EL (cell line): Measurements from ENCODE around the gene PRPSAP2.
"Not testable (repeated sequence)": the region's sequence is repeated elsewhere in the genome, so short reads cannot be mapped to it uniquely, and the experiment has no call there.

Experiments
- DNase-seq: peaks from one replicate; pipeline ENCODE4 v3.0.0-alpha.2; 2016

PRPSAP2 gene, protein sequence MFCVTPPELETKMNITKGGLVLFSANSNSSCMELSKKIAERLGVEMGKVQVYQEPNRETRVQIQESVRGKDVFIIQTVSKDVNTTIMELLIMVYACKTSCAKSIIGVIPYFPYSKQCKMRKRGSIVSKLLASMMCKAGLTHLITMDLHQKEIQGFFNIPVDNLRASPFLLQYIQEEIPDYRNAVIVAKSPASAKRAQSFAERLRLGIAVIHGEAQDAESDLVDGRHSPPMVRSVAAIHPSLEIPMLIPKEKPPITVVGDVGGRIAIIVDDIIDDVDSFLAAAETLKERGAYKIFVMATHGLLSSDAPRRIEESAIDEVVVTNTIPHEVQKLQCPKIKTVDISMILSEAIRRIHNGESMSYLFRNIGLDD

GRCh38 chr17:18857864-18858566 lies at the start of gene PRPSAP2:
Gene PRPSAP2, plus strand, starts transcription at chr17:18858131. Its CDS starts 7,703 bp downstream, at chr17:18865834.
- DNase-seq, result peak; percentile 95

GRCh38 chr17:18815924-18816323 lies 42.0 kb upstream of the PRPSAP2 start:
- not testable (repeated sequence) for DNase-seq

- peak; percentile 68 for DNase-seq
Observed at GRCh38 chr17:18816489-18817371, 41.2 kb upstream of the PRPSAP2 start.

- DNase-seq, result peak; percentile 32
Observed at GRCh38 chr17:18821430-18821829, 36.5 kb upstream of the PRPSAP2 start.

DNA sequence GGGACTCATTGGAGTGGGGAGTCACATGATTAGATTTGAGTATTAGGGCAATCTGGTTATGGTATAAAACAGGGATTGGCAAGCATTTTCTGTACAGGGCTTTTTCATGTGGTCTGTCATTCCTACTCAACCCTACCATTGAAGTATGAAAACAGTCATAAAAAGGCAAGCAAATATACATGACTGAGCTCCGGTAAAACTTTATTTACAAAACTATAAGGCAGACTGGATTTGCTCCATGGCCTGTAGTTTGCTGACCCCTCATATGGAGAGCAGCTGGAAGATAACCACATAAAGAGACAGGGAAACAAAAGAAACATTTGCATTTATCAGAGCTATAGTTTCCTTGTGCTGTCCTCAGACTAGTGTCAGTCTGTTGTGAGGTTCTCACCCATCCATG lies 30.3 kb upstream of the PRPSAP2 start:
- DNase-seq, result not testable (repeated sequence)

DNA sequence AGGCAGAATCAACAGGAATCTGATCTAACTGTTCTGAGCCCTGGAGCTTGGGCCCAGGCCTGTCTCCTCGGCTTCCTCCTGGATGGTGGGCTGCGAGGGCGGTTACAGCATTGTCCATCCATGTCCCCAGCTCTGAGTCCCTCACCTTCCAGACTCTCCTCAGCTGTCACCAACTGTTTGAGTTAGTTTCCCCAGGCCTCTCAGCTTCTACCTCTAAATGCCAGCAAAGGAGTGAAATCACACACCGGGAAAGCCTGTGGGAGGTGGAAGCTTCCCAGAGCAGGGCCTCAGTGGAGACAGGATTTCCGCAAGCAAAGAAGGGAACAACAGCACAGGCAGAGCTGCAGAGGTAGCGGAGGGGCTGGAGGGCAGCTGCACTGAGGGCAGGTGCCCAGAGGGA lies 9.4 kb upstream of the PRPSAP2 start:
- no peak for DNase-seq

DNA sequence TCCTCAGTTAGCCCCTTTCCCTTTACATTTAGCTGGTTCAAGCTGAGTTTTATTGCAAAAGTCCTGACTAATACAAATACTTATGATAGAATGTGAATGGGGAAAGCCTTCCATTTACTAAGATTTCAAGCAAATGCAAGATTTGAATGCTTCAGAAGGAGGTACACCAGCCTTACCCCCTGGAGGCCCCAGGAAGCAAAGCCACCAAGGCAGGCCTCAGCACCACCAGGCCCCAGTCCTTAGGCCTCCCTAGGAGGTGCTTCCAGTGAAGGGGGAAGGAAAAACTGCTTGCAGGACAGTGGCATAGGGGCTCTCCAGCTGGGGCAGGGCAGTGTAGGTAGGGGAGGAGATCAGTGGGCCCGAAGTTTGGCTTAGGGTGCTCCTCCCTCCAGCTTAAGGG lies 7.3 kb upstream of the PRPSAP2 start:
- DNase-seq, result no peak

GRCh38 chr17:18851201-18851600 lies 6.7 kb upstream of the PRPSAP2 start:
- no peak for DNase-seq

GRCh38 chr17:18854956-18855355 lies 3.0 kb upstream of the PRPSAP2 start:
- no peak for DNase-seq

DNA sequence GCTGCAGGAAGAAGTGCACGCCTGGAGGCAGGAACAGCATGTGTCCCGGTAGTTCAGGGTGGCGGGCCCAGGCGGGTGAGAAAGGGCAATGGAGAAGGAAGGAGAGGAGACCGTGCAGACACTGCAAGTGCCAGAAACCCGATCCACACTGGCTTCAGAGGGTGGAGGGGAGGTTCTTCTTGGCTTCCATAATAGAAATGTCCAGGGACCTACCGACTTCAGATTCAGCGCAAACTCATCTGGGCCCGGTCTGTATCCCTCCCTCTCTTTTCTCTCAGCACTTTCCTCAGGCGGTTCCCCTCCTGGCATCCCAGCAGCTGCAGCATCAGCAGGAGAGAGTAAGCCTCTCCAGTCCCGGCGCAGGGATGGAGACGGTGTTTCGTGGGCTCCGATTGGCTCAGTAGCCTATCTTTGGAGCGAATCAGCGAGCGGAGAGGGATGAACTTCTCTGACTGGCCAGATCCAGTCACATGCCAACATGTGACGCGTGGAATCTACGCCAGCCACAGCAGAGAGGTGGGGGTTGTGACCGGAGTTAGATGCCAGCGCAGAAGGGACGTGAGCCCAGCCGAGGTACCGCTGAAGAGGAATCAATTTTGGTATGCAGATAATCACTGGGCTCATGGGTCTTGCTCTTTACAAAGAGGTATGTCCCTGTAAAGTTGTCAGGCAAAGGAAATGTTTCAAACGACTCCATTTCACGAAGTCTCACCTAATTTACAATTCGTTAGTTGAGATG lies 1.9 kb upstream of the PRPSAP2 start:
- peak; percentile 96 for DNase-seq

- DNase-seq, result no peak
Observed at GRCh38 chr17:18856570-18856915, 1.4 kb upstream of the PRPSAP2 start.

DNA sequence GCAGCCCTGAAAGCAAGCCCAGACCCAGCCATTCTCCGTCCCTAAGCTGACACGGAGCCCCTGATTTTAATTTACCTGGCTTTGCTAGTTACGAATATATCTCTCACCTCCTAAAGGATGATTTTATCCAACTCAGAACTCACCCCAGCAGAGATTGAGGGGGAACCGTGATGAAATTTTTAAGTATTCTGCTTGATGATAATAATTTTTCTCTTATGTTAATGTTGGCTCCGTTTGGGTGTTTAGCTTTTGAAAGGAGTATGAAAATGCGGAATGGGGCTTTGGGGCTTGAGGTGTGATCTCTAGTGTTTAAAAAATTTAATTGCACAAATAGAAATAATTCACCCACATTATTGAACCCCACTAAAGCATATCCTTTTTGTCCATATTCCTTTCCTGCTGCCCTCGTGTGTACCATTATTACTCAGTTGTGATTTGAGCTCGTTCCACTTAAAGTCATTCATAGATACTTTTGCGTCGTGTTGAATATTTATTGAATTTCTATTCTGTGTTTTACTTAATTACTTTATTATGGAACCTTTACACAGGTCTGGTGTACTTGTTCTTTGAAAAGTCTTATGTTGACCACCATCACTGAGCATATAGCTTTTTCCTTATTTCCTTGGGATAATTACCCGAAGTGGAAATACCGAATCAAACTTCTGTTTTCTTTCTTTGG lies 775 bp downstream of the PRPSAP2 start:
- DNase-seq, result no peak

DNA sequence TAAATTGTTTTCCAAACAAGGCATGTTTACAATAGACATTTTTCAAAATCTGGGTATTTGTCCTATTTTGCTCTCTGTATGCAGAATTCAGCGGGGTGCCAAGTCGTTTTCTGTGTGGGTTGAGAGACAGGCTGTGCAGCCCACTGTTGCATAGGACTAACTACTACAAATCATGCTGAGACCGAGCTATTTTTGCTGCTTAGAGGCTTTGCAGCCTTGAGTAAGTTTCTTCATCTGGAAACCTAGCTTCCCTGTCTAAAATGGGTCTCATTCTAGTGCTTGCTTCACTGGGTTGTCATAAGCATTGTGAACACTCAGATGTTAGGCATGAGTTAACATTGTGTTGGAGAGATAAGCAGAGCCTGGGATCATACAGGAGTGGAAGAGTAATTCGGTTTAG lies 1.3 kb downstream of the PRPSAP2 start:
- peak; percentile 39 for DNase-seq

GRCh38 chr17:18860161-18860972 lies 2.4 kb downstream of the PRPSAP2 start:
- DNase-seq, result no peak

GRCh38 chr17:18862011-18862410 lies 4.1 kb downstream of the PRPSAP2 start:
- DNase-seq, result no peak

DNA sequence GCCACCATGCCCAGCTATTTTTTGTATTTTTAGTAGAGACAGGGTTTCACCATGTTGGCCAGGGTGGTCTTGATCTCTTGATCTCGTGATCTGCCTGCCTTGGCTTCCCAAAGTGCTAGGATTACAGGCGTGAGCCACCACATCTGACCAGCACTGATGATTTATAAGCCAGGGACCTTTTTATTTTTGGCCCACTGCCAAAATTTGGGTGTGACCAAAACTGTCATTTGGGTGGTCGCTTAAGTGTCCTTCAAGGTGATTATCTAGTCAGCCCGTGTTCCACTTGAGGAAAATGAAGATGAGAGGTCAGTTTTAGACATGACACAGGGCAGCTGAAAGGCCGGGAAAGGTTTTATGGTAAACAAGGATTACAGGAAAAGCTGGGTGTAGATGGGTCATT lies 7.1 kb downstream of the PRPSAP2 start:
- not testable (repeated sequence) for DNase-seq

DNA sequence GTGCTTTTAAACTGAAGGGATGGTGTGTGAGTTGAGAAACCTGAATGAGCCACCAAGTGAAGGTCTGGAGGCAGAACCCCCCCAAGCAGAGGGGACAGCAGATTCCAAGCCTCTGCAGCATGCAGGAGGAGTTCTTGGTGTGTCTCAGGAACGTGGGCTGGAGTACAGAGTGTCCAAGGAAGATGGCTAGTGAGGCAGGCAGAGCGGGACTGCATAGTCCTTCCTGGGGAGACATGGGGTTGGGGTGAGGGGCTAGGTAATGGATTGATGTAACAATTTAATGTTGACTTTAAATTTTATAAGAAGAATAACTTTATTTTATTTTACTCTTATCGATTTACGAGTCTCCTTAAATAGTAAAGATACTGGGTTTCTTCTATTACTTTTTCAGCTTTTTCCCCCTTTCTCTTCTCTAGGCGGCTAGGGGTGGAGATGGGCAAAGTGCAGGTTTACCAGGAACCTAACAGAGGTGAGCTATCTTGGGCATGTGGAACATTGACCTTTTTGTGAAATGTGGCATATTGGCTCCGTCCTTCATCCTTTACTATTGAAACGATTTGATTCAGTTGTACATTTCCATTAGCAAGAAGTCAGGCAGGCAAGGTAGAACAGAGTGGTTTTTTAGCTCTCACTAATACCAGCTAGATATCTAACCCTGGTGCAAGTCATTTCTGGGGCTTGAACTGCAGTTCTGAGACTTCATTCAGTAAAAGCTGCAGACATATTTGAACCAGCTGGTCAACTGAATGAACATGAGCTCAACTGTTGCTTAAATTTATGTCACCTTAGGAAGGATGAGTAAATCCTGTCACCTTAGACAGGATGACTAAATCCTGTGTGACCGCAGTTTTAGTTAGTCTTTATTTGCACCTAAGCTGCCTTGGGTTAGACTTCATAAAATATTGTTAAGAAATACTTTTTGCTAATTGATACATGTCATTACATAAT lies 9.2 kb downstream of the PRPSAP2 start:
- no peak for DNase-seq

DNA sequence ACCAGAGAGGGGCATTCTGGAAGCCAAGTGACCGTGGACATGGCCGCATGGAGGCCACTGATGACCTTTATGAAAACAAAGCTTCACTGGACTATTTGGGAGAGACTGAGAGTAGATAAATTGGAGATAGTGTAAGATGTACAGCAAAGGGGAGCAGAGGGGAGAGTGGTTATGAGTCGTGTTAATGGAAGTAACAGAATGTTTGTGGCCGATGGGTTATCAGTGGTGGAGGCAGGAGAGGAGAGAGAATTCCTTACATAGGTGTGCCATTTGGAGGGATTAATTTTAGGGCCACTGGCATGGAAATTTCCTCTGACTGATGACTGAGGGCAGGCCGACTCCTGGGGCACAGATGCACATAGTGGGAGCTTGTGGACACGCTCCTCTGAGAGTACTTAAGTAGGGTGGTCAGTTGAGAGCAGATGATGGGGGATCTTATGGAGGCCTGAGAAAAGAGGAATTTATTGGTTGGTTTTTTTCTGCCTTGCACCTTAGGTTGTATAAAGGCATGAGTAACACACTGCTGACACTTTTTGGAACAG lies 19.2 kb downstream of the PRPSAP2 start:
- peak; percentile 77 for DNase-seq

GRCh38 chr17:18888766-18889290 lies 30.9 kb downstream of the PRPSAP2 start:
- no peak for DNase-seq
